Measurements from ENCODE around the gene TTN. TPM values are rescaled to one million over a fixed set of nuclear protein-coding genes. Genes with fewer than 3 reads are reported as not detected.

Gene TTN
- total and polyA plus RNA-seq, 2 of the 8 experiments (the other 6 are each of a cell fraction or from before 2014, with no cell fraction given) = 0.30 to 9.7 TPM

- TF ChIP-seq CHD7 (IDR thresholded peaks at IDR 0.05; ENCODE audit: insufficient replicate concordance, low read length) = no peak
- TF ChIP-seq SP1 (IDR thresholded peaks at IDR 0.05; ENCODE audit: low read depth, low read length) = no peak
- TF ChIP-seq SAP30 (IDR thresholded peaks at IDR 0.05; ENCODE audit: insufficient read depth, insufficient replicate concordance, low read length) = no peak
- TF ChIP-seq, protein P1, sequence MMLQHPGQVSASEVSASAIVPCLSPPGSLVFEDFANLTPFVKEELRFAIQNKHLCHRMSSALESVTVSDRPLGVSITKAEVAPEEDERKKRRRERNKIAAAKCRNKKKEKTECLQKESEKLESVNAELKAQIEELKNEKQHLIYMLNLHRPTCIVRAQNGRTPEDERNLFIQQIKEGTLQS (IDR thresholded peaks at IDR 0.05; ENCODE audit: insufficient read depth, low read depth, low read length) = no peak
- TF ChIP-seq SP4 (IDR thresholded peaks at IDR 0.05; ENCODE audit: low read length) = no peak
- TF ChIP-seq JUND (IDR thresholded peaks at IDR 0.05; ENCODE audit: low read length) = no peak
- TF ChIP-seq MAFK (IDR thresholded peaks at IDR 0.05; ENCODE audit: low read depth, low read length) = no peak
- no peak for TF ChIP-seq EP300 (IDR thresholded peaks at IDR 0.05; ENCODE audit: borderline replicate concordance in 1 of 2, low read depth in 2 of 2, low read length in 2 of 2)
- no peak for TF ChIP-seq BACH1 (IDR thresholded peaks at IDR 0.05; ENCODE audit: low read length)
Observed at GRCh38 chr2:178718283-178718682, 88.9 kb downstream of the TTN start (continued).

Measured in H1 (cell line).